Colonic mucosa (tissue), 4 donors: Measurements from ENCODE around the gene ZNF580. TPM values are rescaled to one million over a fixed set of nuclear protein-coding genes. Genes with fewer than 3 reads are reported as not detected.
A peak's percentile ranks its signal among the peaks of the same experiment; 100 is the strongest.

ENCODE experiments used
- DNase-seq: peaks from one replicate; pipeline ENCODE4 v3.0.0-alpha.2; 2020
- H3K27ac ChIP-seq: fragments of 200-600 bp; one replicate; pipeline ENCODE4 v1.8.0; 2021
- H3K27me3 ChIP-seq: fragments of 200-600 bp; one replicate; pipeline ENCODE4 v1.8.0; 2021
- H3K36me3 ChIP-seq: fragments of 200-600 bp; one replicate; pipeline ENCODE4 v1.8.0; 2021
- H3K4me1 ChIP-seq: fragments of 200-600 bp; one replicate; pipeline ENCODE4 v1.8.0; 2021; ENCODE audit warnings: mild to moderate bottlenecking
- H3K4me3 ChIP-seq: fragments of 200-600 bp; one replicate; pipeline ENCODE4 v1.8.0; 2021
- H3K9ac ChIP-seq, 2 donors: one replicate each; pipeline ENCODE4 v1.7.0; 2013; ENCODE audit warnings: control low read depth in 2 of 2, low read depth in 2 of 2, low read length in 2 of 2
- H3K9me3 ChIP-seq: fragments of 200-600 bp; one replicate; pipeline ENCODE4 v1.8.0; 2021
- intact Hi-C: fragments of 100-400 bp; cut with DNase I; formaldehyde crosslinking; loops from one replicate; pipeline ENCODE4 v1.14.1; 2022
- total RNA-seq, 2 donors: library from RNA; stranded (reverse); fragmentation: NEBNext Ultra II Directional in 1 of 2; extraction: Animal tissue kit (Norgen Biotek cat#: 25700) in 1 of 2; gene quantifications; one replicate each; pipeline ENCODE4 v1.2.1, GENCODE V29; 2021
- TF ChIP-seq, protein P1 (sequence below): fragments of 200-600 bp; IDR thresholded peaks from one replicate; pipeline ENCODE4 v1.8.0; 2022; ENCODE audit warnings: antibody characterized with exemption, mild to moderate bottlenecking
- donor health status: healthy.
- donor health status: DM: no; HTN: no; CAD: no.
- donor health status: DM: no; HTN: no; CAD: no.

Gene ZNF580
- total RNA-seq, 2 donors from 2014 or later = 18.0 to 28.6 TPM

DNA sequence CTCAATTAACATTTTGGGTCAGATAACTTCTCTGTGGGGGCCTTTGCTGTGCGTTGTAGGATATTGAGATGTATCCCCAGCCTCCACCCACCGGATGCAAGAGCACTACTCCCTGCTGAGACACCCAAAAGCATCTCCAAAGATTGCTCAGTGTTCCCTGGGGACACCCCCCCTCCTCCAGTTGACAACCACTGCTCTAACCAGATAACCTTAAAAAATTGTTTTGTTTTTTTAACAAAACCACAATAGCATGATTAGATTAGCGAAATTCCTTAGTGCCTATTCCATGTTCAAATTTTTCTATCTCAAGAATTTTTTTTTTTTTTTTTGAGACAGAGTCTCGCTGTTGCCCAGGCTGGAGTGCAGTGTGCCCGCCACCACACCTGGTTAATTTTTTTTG, 31.6 kb downstream of the ZNF580 start:
- TF ChIP-seq, protein P1, sequence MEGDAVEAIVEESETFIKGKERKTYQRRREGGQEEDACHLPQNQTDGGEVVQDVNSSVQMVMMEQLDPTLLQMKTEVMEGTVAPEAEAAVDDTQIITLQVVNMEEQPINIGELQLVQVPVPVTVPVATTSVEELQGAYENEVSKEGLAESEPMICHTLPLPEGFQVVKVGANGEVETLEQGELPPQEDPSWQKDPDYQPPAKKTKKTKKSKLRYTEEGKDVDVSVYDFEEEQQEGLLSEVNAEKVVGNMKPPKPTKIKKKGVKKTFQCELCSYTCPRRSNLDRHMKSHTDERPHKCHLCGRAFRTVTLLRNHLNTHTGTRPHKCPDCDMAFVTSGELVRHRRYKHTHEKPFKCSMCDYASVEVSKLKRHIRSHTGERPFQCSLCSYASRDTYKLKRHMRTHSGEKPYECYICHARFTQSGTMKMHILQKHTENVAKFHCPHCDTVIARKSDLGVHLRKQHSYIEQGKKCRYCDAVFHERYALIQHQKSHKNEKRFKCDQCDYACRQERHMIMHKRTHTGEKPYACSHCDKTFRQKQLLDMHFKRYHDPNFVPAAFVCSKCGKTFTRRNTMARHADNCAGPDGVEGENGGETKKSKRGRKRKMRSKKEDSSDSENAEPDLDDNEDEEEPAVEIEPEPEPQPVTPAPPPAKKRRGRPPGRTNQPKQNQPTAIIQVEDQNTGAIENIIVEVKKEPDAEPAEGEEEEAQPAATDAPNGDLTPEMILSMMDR = no peak
- no peaks in the 10 kb centered on the region for H3K9me3 ChIP-seq
- peaks cover 13% of the 10 kb centered on the region for H3K4me1 ChIP-seq
- H3K4me3 ChIP-seq = no peak overlapping the region
- intact Hi-C loops = no loop called here
- H3K36me3 ChIP-seq = peaks cover 19% of the 10 kb centered on the region
- no peak for DNase-seq
- H3K27ac ChIP-seq = no peak overlapping the region
- H3K9ac ChIP-seq = no peak overlapping the region
- no peaks in the 10 kb centered on the region for H3K27me3 ChIP-seq

DNA sequence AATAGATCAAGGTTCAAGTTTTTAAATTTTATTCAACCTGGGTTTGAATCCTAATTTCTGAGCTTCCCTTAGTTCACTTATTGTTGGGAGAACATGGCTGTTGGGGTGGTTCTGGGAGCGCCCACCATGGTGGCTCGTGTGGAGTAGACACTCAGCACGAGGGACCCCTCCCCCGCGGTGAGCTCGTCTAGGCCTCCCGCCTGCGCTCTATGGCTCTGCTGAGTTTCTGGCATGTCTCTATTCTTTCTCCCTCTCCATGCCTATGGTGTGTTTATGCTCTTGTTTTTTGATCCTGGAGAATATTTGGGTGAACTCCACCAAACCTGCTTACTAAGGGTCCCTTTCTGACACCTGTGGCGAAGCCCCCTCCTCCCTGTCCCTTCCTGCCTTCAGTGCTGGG, 32.7 kb downstream of the ZNF580 start:
- no peak for DNase-seq
- no peaks in the 10 kb centered on the region for H3K27me3 ChIP-seq
- intact Hi-C loops = no loop called here
- H3K27ac ChIP-seq = no peak overlapping the region
- H3K36me3 ChIP-seq = peaks cover 15% of the 10 kb centered on the region
- H3K9ac ChIP-seq = no peak overlapping the region
- H3K4me1 ChIP-seq = peaks cover 23% of the 10 kb centered on the region
- TF ChIP-seq, protein P1 = no peak
- H3K9me3 ChIP-seq = no peaks in the 10 kb centered on the region
- H3K4me3 ChIP-seq = no peak overlapping the region

- Histone ChIP-seq H3K36me3 (peaks cover 11% of the 10 kb centered on the region), H3K9me3 (no peaks in the 10 kb centered on the region), H3K4me3 (no peak overlapping the region), H3K27me3 (no peaks in the 10 kb centered on the region), H3K4me1 (peaks cover 26% of the 10 kb centered on the region), H3K27ac (no peak overlapping the region), H3K9ac (no peak overlapping the region)
- DNase-seq = no peak
- TF ChIP-seq, protein P1 = no peak
- intact Hi-C loops = no loop called here
Observed at GRCh38 chr19:55673889-55674288, 33.1 kb downstream of the ZNF580 start.

DNA sequence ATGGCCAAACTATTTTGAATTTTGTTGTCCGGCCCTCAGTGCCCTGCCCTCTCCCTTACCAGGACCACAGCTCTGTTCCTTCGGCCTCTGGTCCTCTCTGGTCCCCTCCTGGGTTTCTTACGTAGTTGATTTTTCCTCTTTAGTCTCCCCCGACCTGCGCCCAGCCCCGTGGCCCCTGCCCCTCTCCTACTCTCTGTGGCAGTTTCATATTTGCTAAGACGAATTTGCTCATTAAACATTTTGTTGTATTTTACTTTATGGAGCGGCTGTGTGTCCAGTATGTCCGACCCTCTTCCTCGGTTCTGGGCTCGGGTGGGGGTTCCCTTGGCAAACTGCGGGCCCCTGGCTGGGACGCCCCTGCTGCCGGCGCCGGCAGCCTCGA, 33.6 kb downstream of the ZNF580 start:
- peaks cover 6% of the 10 kb centered on the region for H3K36me3 ChIP-seq
- peak overlapping the region; percentile 65 for H3K4me3 ChIP-seq
- H3K27me3 ChIP-seq = no peaks in the 10 kb centered on the region
- intact Hi-C loops = no loop called here
- H3K9me3 ChIP-seq = no peaks in the 10 kb centered on the region
- TF ChIP-seq, protein P1 = no peak
- DNase-seq = no peak
- H3K9ac ChIP-seq = peak overlapping the region; percentile 48 to 63
- H3K4me1 ChIP-seq = peaks cover 26% of the 10 kb centered on the region
- H3K27ac ChIP-seq = peak overlapping the region; percentile 80

DNA sequence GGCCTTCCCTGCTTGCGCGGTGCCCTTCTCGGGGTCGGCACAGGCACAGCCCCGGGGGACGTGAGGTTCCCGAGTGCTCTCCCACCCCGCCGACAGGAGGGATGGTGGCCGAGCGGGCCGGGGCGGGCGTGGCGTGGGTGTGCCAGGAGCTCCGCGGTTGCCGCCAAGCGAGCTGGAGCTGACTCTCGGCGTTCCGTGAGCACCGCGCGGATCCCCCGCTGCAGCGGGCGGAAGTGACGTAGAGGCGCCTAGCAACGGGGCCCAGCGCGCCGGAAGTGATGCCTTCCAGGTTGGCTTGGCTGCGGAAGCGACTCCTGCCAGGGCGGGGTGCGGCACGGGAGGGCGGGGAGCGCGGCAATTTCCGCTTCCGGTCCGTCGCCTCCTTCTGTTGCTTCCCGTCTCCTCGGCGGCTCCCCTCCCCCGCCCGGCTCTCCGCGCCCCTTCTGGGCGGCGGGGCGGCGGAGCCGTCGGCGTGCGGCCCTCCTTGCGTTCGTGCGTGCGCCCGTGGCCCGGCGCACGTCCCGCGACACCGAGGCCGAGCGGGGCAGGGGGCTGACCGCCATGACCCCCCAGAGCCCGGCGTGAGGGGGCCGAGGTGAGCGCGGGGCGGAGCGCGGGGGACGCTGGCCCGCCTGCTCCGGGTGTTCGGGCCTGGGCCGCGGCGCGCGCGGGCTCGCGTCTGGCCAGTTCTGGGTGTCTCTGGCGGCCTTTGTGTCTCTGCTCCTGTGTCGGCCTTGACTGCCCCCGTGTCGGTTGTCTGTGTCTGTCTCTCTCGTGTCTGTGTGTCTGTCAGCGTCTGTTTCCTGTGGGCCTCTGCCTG, 34.2 kb downstream of the ZNF580 start, which contains the start of gene EPN1:
TSS of gene EPN1 (plus strand) at position 386 of the 820 bp plus-strand sequence. CDS start 3,402 bp downstream, outside the sequence.
- TF ChIP-seq, protein P1 = no peak
- Histone ChIP-seq H3K9me3 (no peaks in the 10 kb centered on the region), H3K27me3 (no peaks in the 10 kb centered on the region), H3K4me3 (peak within 1 kb of the TSS; percentile 65), H3K9ac (peak within 1 kb of the TSS; percentile 96 to 99), H3K4me1 (peaks cover 26% of the 10 kb centered on the region), H3K27ac (peak within 1 kb of the TSS; percentile 80), H3K36me3 (peaks cover 3% of the 10 kb centered on the region)
- intact Hi-C loops = no loop called here
- DNase-seq = peak; percentile 97
